Kidney (tissue), 14 donors: Measurements from ENCODE around the gene RBM47. TPM values are rescaled to one million over a fixed set of nuclear protein-coding genes. Genes with fewer than 3 reads are reported as not detected.
"Not testable (repeated sequence)": the region's sequence is repeated elsewhere in the genome, so short reads cannot be mapped to it uniquely, and the experiment has no call there.

Experiments used
- DNase-seq, 5 donors: peaks; one replicate each; pipeline ENCODE4 v3.0.0-alpha.2; 2013 to 2020
- FAIRE-seq: peaks from 2 replicates; lab custom pipeline; 2012; peaks lifted over from hg19 to GRCh38; lab: Jason Lieb, UNC
- H3K27ac ChIP-seq, 2 donors: one replicate each; pipeline ENCODE4 v1.7.0; 2013; ENCODE audit warnings: low read depth in 2 of 2, low read length in 2 of 2, inconsistent platforms in 1 of 2
- H3K27me3 ChIP-seq: one replicate; pipeline ENCODE4 v1.7.1; 2013; ENCODE audit warnings: low read length, inconsistent platforms; ENCODE audit not compliant: control insufficient read depth, insufficient read depth
- H3K36me3 ChIP-seq, 3 donors: one replicate each; pipeline versions ENCODE4 v1.7.0 to v1.7.1; 2013; ENCODE audit warnings: low read length in 3 of 3, control low read depth in 1 of 3, inconsistent platforms in 1 of 3; ENCODE audit not compliant: insufficient read depth in 3 of 3, control insufficient read depth in 2 of 3
- H3K4me1 ChIP-seq, 3 donors: one replicate each; pipeline versions ENCODE4 v1.7.0 to v1.7.1; 2013; ENCODE audit warnings: low read length in 3 of 3, inconsistent platforms in 1 of 3, low read depth in 1 of 3; ENCODE audit not compliant: control insufficient read depth in 2 of 3, insufficient read depth in 2 of 3
- H3K4me3 ChIP-seq, 3 donors: one replicate each; pipeline versions ENCODE4 v1.7.0 to v1.8.1; 2013; ENCODE audit warnings: low read length in 3 of 3, control low read depth in 1 of 3, inconsistent platforms in 1 of 3
- H3K9ac ChIP-seq, 3 donors: one replicate each; pipeline versions ENCODE4 v1.7.0 to v1.7.1; 2013; ENCODE audit warnings: low read length in 3 of 3, control low read depth in 1 of 3, inconsistent platforms in 1 of 3
- H3K9me3 ChIP-seq, 3 donors: one replicate each; pipeline versions ENCODE4 v1.7.0 to v1.7.1; 2013; ENCODE audit warnings: low read length in 3 of 3, control low read depth in 1 of 3, inconsistent platforms in 1 of 3; ENCODE audit not compliant: control insufficient read depth in 2 of 3, insufficient read depth in 1 of 3
- intact Hi-C: fragments of 100-400 bp; cut with DNase I; formaldehyde crosslinking; loops from one replicate; pipeline ENCODE4 v1.11.1; 2022
- polyA plus RNA-seq: library from polyadenylated mRNA; stranded (reverse); fragments of 350-450 nt; fragmentation: Illumina TruSeq; extraction: RNeasy Lipid Tissue Mini Kit (QIAGEN cat#74804); gene quantifications from one replicate; pipeline ENCODE4 v1.2.3, GENCODE V29; 2014; ENCODE audit warnings: low read depth, low replicate concordance; ENCODE audit not compliant: insufficient read depth
- total RNA-seq: library from RNA; stranded (reverse); fragmentation: NEBNext Ultra II Directional; extraction: Animal tissue kit (Norgen Biotek cat#: 25700); gene quantifications from one replicate; pipeline ENCODE4 v1.2.1, GENCODE V29; 2021
- TF ChIP-seq, protein P1 (sequence below): IDR thresholded peaks from 3 replicates; pipeline ENCODE4 v1.5.1; 2012; ENCODE audit warnings: mild to moderate bottlenecking, moderate library complexity, borderline replicate concordance; ENCODE audit not compliant: insufficient read depth; ENCODE audit errors: extremely low read depth
- donor health status: control.
- donor health status: control.
- donor health status: control.
- donor health status: control.
- donor health status: control.
- donor health status: DM: yes; HTN: yes; CAD: no.
- donor health status: Normal renal cell carcinoma (clear cell type).

The RBM47 gene
- total and polyA plus RNA-seq, 2 donors from 2014 or later, result 61.5 to 124 TPM

DNA sequence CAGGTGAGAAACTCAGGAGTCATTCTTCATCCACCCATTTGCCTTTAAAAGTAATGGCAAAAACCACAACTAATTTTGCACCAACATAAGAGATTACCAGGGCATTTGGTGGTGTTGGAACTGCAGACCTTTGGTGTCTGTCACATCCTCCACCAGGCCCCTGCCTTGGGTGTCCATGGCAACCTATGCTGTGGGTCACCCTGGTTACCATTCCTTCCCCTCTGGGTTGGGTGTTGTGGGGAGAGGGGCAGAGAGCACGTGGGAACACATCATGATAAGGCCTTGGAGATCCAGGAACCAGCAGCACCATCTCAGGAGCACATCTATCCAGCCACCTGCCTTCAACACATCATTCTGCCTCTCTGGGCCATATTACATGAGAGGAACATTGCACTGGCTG, 217.3 kb downstream of the RBM47 start:
- no peak for FAIRE-seq
- no peak for DNase-seq
- H3K27me3 ChIP-seq, result no peaks in the 10 kb centered on the region

DNA sequence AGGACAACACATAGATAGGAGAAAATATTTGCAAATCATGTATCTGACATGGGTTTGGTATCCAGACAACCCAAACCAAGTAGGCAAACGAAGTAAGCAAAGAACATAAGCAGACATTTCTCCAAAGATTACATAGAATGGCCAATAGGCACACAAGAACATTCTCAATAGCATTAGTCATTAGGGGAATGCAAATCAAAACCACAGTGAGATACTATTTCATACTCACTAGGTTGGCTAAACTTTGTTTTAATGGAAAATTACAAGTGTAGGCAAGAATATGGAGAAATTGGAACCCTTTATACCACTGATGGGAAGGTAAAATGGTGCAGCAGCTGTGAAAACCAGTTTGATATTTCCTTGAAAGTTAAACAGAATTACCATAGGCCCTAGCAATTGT, 219.8 kb downstream of the RBM47 start:
- intact Hi-C loops, result no loop called here
- Histone ChIP-seq H3K27ac (no peak overlapping the region), H3K27me3 (no peaks in the 10 kb centered on the region), H3K9me3 (no peaks in the 10 kb centered on the region), H3K4me1 (no peaks in the 10 kb centered on the region), H3K4me3 (no peak overlapping the region), H3K36me3 (no peaks in the 10 kb centered on the region), H3K9ac (no peak overlapping the region)
- TF ChIP-seq, protein P1, sequence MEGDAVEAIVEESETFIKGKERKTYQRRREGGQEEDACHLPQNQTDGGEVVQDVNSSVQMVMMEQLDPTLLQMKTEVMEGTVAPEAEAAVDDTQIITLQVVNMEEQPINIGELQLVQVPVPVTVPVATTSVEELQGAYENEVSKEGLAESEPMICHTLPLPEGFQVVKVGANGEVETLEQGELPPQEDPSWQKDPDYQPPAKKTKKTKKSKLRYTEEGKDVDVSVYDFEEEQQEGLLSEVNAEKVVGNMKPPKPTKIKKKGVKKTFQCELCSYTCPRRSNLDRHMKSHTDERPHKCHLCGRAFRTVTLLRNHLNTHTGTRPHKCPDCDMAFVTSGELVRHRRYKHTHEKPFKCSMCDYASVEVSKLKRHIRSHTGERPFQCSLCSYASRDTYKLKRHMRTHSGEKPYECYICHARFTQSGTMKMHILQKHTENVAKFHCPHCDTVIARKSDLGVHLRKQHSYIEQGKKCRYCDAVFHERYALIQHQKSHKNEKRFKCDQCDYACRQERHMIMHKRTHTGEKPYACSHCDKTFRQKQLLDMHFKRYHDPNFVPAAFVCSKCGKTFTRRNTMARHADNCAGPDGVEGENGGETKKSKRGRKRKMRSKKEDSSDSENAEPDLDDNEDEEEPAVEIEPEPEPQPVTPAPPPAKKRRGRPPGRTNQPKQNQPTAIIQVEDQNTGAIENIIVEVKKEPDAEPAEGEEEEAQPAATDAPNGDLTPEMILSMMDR, result no peak
- DNase-seq, result no peak
- FAIRE-seq, result no peak

More for the DNA sequence above, 217.3 kb downstream of the RBM47 start:
- H3K27ac ChIP-seq, result no peak overlapping the region
- TF ChIP-seq, protein P1, result no peak
- H3K9me3 ChIP-seq, result no peaks in the 10 kb centered on the region
- H3K4me3 ChIP-seq, result no peak overlapping the region
- no peaks in the 10 kb centered on the region for H3K36me3 ChIP-seq
- intact Hi-C loops, result no loop called here
- no peak overlapping the region for H3K9ac ChIP-seq
- H3K4me1 ChIP-seq, result peaks cover 0 to 2% (median under 1%) of the 10 kb centered on the region in 3 donors

DNA sequence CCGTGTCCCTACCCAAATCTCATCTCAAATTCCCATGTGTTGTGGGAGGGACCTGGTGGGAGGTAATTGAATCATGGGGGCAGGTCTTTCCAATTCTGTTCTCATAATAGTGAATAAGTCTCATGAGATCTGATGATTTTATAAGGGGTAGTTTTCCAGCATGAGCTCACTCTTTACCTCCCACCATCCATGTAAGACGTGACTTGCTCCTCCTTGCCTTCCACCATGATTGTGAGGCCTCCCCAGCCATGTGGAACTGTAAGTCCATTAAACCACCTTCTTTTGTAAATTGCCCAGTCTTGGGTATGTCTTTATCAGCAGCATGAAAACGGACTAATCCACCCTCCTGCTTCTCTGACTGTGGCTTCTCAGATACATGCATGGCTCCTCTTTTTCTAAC, 222.2 kb downstream of the RBM47 start:
- FAIRE-seq, H3K4me3 ChIP-seq, H3K36me3 ChIP-seq, H3K27me3 ChIP-seq, H3K9me3 ChIP-seq, H3K27ac ChIP-seq, intact Hi-C loops, DNase-seq, H3K4me1 ChIP-seq, H3K9ac ChIP-seq: not testable (repeated sequence)

DNA sequence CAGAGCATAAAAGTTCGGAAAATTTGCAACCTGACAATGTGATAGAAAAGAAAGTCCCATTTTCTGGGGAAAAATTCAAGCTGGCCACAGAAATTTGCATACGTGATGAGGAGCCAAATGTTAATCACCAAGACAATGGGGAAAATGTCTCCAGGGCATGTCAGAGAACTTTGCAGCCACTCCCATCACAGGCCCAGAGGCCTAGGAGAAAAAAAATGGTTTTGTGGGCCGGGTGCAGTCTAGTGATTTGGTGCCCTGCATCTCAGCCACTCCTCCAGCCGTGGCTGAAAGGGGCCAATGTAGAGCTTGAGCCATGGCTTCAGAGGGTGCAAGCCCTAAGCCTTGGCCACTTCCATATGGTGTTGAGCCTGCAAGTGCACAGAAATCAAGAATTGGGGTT, 223.3 kb downstream of the RBM47 start:
- H3K4me3 ChIP-seq, result no peak overlapping the region
- DNase-seq, result no peak
- H3K4me1 ChIP-seq, result peaks cover 0 to 7% (median 5%) of the 10 kb centered on the region in 3 donors
- TF ChIP-seq, protein P1, result no peak
- no peaks in the 10 kb centered on the region for H3K36me3 ChIP-seq
- H3K9ac ChIP-seq, result no peak overlapping the region
- intact Hi-C loops, result no loop called here
- H3K9me3 ChIP-seq, result no peaks in the 10 kb centered on the region
- H3K27me3 ChIP-seq, result no peaks in the 10 kb centered on the region
- H3K27ac ChIP-seq, result no peak overlapping the region
- FAIRE-seq, result no peak
